H9 (cell line): Measurements from ENCODE around the gene BCKDHA. TPM values are rescaled to one million over a fixed set of nuclear protein-coding genes. Genes with fewer than 3 reads are reported as not detected.

Source experiments
- DNase-seq: peaks from one replicate; pipeline ENCODE4 v3.0.0-alpha.2; 2017
- H2AFZ ChIP-seq: one replicate; pipeline ENCODE4 v1.6.1; 2013; ENCODE audit warnings: mild to moderate bottlenecking, low read length, control low read depth, moderate library complexity
- H2AK5ac ChIP-seq: 2 replicates; pipeline ENCODE4 v1.6.1; 2013; ENCODE audit warnings: low read length, control low read depth, mixed read lengths; ENCODE audit not compliant: insufficient read length
- H2BK120ac ChIP-seq: one replicate; pipeline ENCODE4 v1.6.1; 2013; ENCODE audit warnings: low read depth, mild to moderate bottlenecking, low read length, control low read depth, inconsistent platforms; ENCODE audit not compliant: poor library complexity, severe bottlenecking
- H2BK12ac ChIP-seq: 2 replicates; pipeline ENCODE4 v1.6.1; 2013; ENCODE audit warnings: low read length, control low read depth, mixed read lengths, low read depth; ENCODE audit not compliant: insufficient read length
- H2BK15ac ChIP-seq: 2 replicates; pipeline ENCODE4 v1.6.1; 2013; ENCODE audit warnings: low read depth, low read length, control low read depth
- H2BK20ac ChIP-seq: one replicate; pipeline ENCODE4 v1.6.1; 2013; ENCODE audit warnings: low read depth, mild to moderate bottlenecking, low read length, control low read depth, inconsistent platforms; ENCODE audit not compliant: poor library complexity, severe bottlenecking
- H2BK5ac ChIP-seq: 2 replicates; pipeline ENCODE4 v1.6.1; 2013; ENCODE audit warnings: low read length, control low read depth, mixed read lengths; ENCODE audit not compliant: insufficient read length
- H3K14ac ChIP-seq: 2 replicates; pipeline ENCODE4 v1.6.1; 2013; ENCODE audit warnings: low read length, control low read depth; ENCODE audit not compliant: insufficient read depth
- H3K18ac ChIP-seq: 2 replicates; pipeline ENCODE4 v1.6.1; 2013; ENCODE audit warnings: low read depth, mild to moderate bottlenecking, mixed read lengths, low read length, control low read depth; ENCODE audit not compliant: insufficient read length
- H3K23ac ChIP-seq: 2 replicates; pipeline ENCODE4 v1.6.1; 2013; ENCODE audit warnings: low read length, control low read depth, mixed read lengths, low read depth; ENCODE audit not compliant: insufficient read length
- H3K23me2 ChIP-seq: 2 replicates; pipeline ENCODE4 v1.6.1; 2013; ENCODE audit warnings: low read depth, mild to moderate bottlenecking, mixed read lengths, low read length, control low read depth; ENCODE audit not compliant: insufficient read length, poor library complexity, severe bottlenecking
- H3K27ac ChIP-seq: 2 replicates; pipeline ENCODE4 v1.5.1; 2013; ENCODE audit warnings: low read length, control low read depth, mixed read lengths, low read depth; ENCODE audit not compliant: insufficient read length
- H3K27me3 ChIP-seq: 2 replicates; pipeline ENCODE4 v1.6.1; 2013; ENCODE audit warnings: low read length, control low read depth, inconsistent platforms; ENCODE audit not compliant: insufficient read depth
- H3K4ac ChIP-seq: 2 replicates; pipeline ENCODE4 v1.6.1; 2013; ENCODE audit warnings: low read depth, mild to moderate bottlenecking, control low read depth, inconsistent platforms, low read length, moderate library complexity
- H3K4me1 ChIP-seq: 2 replicates; pipeline ENCODE4 v1.6.1; 2013; ENCODE audit warnings: low read length, control low read depth, inconsistent platforms; ENCODE audit not compliant: insufficient read depth
- H3K4me2 ChIP-seq: 2 replicates; pipeline ENCODE4 v1.6.1; 2013; ENCODE audit warnings: low read length, control low read depth, mixed read lengths; ENCODE audit not compliant: insufficient read length, insufficient read depth
- H3K56ac ChIP-seq: 2 replicates; pipeline ENCODE4 v1.6.1; 2013; ENCODE audit warnings: low read depth, mild to moderate bottlenecking, mixed read lengths, low read length, control low read depth; ENCODE audit not compliant: insufficient read length
- H3K79me1 ChIP-seq: 2 replicates; pipeline ENCODE4 v1.6.1; 2013; ENCODE audit warnings: low read depth, mild to moderate bottlenecking, moderate library complexity, low read length, control low read depth, inconsistent platforms; ENCODE audit not compliant: insufficient read depth, poor library complexity, severe bottlenecking
- H3K79me2 ChIP-seq: 2 replicates; pipeline ENCODE4 v1.6.1; 2013; ENCODE audit warnings: low read length, control low read depth, inconsistent platforms; ENCODE audit not compliant: insufficient read depth
- H3K9ac ChIP-seq: 2 replicates; pipeline ENCODE4 v1.6.1; 2013; ENCODE audit warnings: low read length, control low read depth, mixed read lengths; ENCODE audit not compliant: insufficient read length; ENCODE audit errors: extremely low read depth
- H3K9me3 ChIP-seq: one replicate; pipeline ENCODE4 v1.6.1; 2013; ENCODE audit warnings: low read depth, low read length, inconsistent platforms; ENCODE audit not compliant: control insufficient read depth
- H3T11ph ChIP-seq: one replicate; pipeline ENCODE4 v1.6.1; 2013; ENCODE audit warnings: mild to moderate bottlenecking, low read length, control low read depth, inconsistent platforms
- H4K20me1 ChIP-seq: one replicate; pipeline ENCODE4 v1.6.1; 2013; ENCODE audit not compliant: control insufficient read depth, insufficient read length, insufficient read depth
- H4K5ac ChIP-seq: 2 replicates; pipeline ENCODE4 v1.6.1; 2013; ENCODE audit warnings: low read depth, mild to moderate bottlenecking, mixed read lengths, low read length, control low read depth; ENCODE audit not compliant: insufficient read length
- H4K8ac ChIP-seq: replicated peaks from 2 replicates; pipeline ENCODE4 v1.6.1; 2013; ENCODE audit warnings: low read length, control low read depth, mixed read lengths, low read depth; ENCODE audit not compliant: insufficient read length
- H4K91ac ChIP-seq: 2 replicates; pipeline ENCODE4 v1.6.1; 2013; ENCODE audit warnings: low read depth, mild to moderate bottlenecking, moderate library complexity, mixed read lengths, low read length, control low read depth; ENCODE audit not compliant: insufficient read length
- H3K27ac Mint-ChIP-seq, 3 experiments: 2 replicates in 2 of 3; 3 replicates in 1 of 3; pipeline ENCODE4 v1.8.0; 2020 to 2021; ENCODE audit warnings: mixed read lengths in 3 of 3, mild to moderate bottlenecking in 1 of 3, moderate library complexity in 1 of 3
- H3K27me3 Mint-ChIP-seq: 2 replicates; pipeline ENCODE4 v1.8.0; 2021; ENCODE audit warnings: low read depth, mild to moderate bottlenecking, moderate library complexity, mixed read lengths
- H3K36me3 Mint-ChIP-seq, 3 experiments: 2 replicates in 2 of 3; 3 replicates in 1 of 3; pipeline ENCODE4 v1.8.0; 2020 to 2021; ENCODE audit warnings: low read depth in 3 of 3, mixed read lengths in 3 of 3; ENCODE audit not compliant: insufficient read depth in 1 of 3
- H3K4me1 Mint-ChIP-seq, 2 experiments: 2 replicates each; pipeline ENCODE4 v1.8.0; 2020; ENCODE audit warnings: mixed read lengths in 2 of 2
- H3K4me3 Mint-ChIP-seq, 2 experiments: 2 replicates in 1 of 2; 3 replicates in 1 of 2; pipeline ENCODE4 v1.8.0; 2020 to 2021; ENCODE audit warnings: mild to moderate bottlenecking in 2 of 2, mixed read lengths in 2 of 2, moderate library complexity in 1 of 2
- H3K9me3 Mint-ChIP-seq, 2 experiments: 2 replicates in 1 of 2; 3 replicates in 1 of 2; pipeline ENCODE4 v1.8.0; 2020; ENCODE audit warnings: mild to moderate bottlenecking in 2 of 2, mixed read lengths in 2 of 2, moderate library complexity in 1 of 2
- WGBS: extraction: QIAGEN DNeasy Blood & Tissue Kit; methylation state at CpG from one replicate; pipeline ENCODE4 v1.1.7; 2013; ENCODE audit warnings: missing lambda C conversion rate, low lambda C conversion rate, mixed read lengths; ENCODE audit not compliant: insufficient read length; ENCODE audit errors: extremely low coverage; 5-methylcytosine and 5-hydroxymethylcytosine counted together
- total RNA-seq: library from RNA; stranded (reverse); gene quantifications from 2 replicates; pipeline ENCODE4 v1.2.1, GENCODE V29; 2021
- TF ChIP-seq, protein P1 (sequence below): fragments of 200-600 bp; sonication (generic); conservative IDR thresholded peaks from 3 replicates; pipeline ENCODE4 v1.8.0; 2021; ENCODE audit warnings: antibody characterized with exemption, mild to moderate bottlenecking

BCKDHA gene
- total RNA-seq, 1 experiment from 2014 or later = 21.1 TPM

DNA sequence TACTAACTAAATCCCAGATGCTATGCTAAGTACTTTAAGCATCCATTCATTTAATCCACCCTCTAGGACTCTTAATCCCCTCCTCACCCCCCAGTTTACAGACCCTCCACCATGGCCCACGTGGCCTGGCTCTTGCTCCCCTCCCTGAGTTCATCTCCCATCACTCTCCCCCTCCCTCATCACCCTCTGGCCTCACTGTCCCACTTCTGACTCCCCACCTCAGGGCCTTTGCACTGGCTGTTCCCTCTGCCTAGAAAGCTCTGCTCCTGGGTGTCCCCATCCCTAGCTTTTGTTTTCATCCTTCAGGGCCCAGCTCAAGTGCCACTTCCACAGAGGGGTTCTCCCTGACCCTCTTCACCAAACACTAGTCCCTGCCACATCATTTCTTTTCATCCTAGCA, 37.9 kb upstream of the BCKDHA start:
- H2BK15ac ChIP-seq = no peak overlapping the region
- no peak overlapping the region for H3K4me2 ChIP-seq
- Mint-ChIP-seq H3K4me3 (no peak overlapping the region), H3K36me3 (peaks cover 0 to 10% (median 0%) of the 10 kb centered on the region in 3 experiments; a peak in 4 of 7 replicates), H3K4me1 (peaks cover 2 to 5% of the 10 kb centered on the region in 2 experiments; a peak in 3 of 4 replicates), H3K27me3 (peaks cover 6% of the 10 kb centered on the region), H3K27ac (peak overlapping the region in 1 of 3 experiments; percentile 48; a peak in 1 of 7 replicates), H3K9me3 (no peaks in the 10 kb centered on the region)
- no peak overlapping the region for H3K27ac ChIP-seq
- H2BK5ac ChIP-seq = no peak overlapping the region
- no peak overlapping the region for H2BK20ac ChIP-seq
- no peak overlapping the region for H2BK120ac ChIP-seq
- H3T11ph ChIP-seq = no peak overlapping the region
- no peaks in the 10 kb centered on the region for H3K9me3 ChIP-seq
- no peak overlapping the region for H4K5ac ChIP-seq
- no peak overlapping the region for H3K56ac ChIP-seq
- DNase-seq = no peak
- no peak overlapping the region for H3K14ac ChIP-seq
- no peak overlapping the region for H2AK5ac ChIP-seq
- H3K79me2 ChIP-seq = no peaks in the 10 kb centered on the region
- no peak overlapping the region for H2BK12ac ChIP-seq
- H3K23ac ChIP-seq = no peak overlapping the region
- no peak overlapping the region for H2AFZ ChIP-seq
- TF ChIP-seq, protein P1, sequence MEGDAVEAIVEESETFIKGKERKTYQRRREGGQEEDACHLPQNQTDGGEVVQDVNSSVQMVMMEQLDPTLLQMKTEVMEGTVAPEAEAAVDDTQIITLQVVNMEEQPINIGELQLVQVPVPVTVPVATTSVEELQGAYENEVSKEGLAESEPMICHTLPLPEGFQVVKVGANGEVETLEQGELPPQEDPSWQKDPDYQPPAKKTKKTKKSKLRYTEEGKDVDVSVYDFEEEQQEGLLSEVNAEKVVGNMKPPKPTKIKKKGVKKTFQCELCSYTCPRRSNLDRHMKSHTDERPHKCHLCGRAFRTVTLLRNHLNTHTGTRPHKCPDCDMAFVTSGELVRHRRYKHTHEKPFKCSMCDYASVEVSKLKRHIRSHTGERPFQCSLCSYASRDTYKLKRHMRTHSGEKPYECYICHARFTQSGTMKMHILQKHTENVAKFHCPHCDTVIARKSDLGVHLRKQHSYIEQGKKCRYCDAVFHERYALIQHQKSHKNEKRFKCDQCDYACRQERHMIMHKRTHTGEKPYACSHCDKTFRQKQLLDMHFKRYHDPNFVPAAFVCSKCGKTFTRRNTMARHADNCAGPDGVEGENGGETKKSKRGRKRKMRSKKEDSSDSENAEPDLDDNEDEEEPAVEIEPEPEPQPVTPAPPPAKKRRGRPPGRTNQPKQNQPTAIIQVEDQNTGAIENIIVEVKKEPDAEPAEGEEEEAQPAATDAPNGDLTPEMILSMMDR = no peak
- no peaks in the 10 kb centered on the region for H3K79me1 ChIP-seq
- H3K4ac ChIP-seq = no peak overlapping the region
- H3K18ac ChIP-seq = no peak overlapping the region
- no peaks in the 10 kb centered on the region for H3K4me1 ChIP-seq
- H4K8ac ChIP-seq = no peak overlapping the region
- peaks cover 8% of the 10 kb centered on the region for H3K23me2 ChIP-seq
- H4K20me1 ChIP-seq = no peaks in the 10 kb centered on the region
- no CpG with 5 or more reads among the region's 1 CpG for WGBS
- no peak overlapping the region for H4K91ac ChIP-seq
- H3K9ac ChIP-seq = no peak overlapping the region
- H3K27me3 ChIP-seq = no peaks in the 10 kb centered on the region
